GM21390 (cell line): Measurements from ENCODE around the gene TMEM229A.
A peak's percentile ranks its signal among the peaks of the same experiment; 100 is the strongest.
"Not testable (repeated sequence)": the region's sequence is repeated elsewhere in the genome, so short reads cannot be mapped to it uniquely, and the experiment has no call there.

Experiments used
- ATAC-seq: cut with Tn5 transposase; IDR thresholded peaks from one replicate; pipeline ENCODE4 v1.9.1; 2021; ENCODE audit not compliant: unreplicated experiment

Gene TMEM229A

GRCh38 chr7:124032369-124033094 lies at the start of gene TMEM229A:
TSS of gene TMEM229A (minus strand) at chr7:124033067. CDS start at chr7:124033003, 64 bp downstream.
- ATAC-seq: no peak

- ATAC-seq: not testable (repeated sequence)
Measured at GRCh38 chr7:124082234-124082633, 49.4 kb upstream of the TMEM229A start.

DNA sequence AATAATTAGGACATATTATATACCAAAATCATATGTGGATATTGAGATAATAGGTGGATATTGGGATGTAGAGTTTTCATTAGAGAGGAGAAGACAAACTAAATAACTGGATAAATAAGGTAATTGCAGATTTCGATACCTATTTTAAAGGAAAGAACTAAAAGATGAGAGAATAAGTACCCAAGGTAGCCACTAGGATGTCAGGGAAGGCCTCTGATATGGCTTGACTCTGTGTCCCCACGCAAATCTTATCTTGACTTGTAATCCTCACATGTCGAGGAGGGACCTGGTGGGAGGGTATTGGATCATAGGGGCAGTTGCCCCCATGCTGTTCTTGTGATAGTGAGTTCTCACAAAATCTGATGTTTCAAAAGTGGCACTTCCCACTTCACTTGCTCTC lies 44.7 kb upstream of the TMEM229A start:
- no peak for ATAC-seq

GRCh38 chr7:124076841-124077240 lies 44.0 kb upstream of the TMEM229A start:
- no peak for ATAC-seq

- no peak for ATAC-seq
Measured at GRCh38 chr7:124074007-124074406, 41.1 kb upstream of the TMEM229A start.

GRCh38 chr7:124073310-124073645 lies 40.4 kb upstream of the TMEM229A start:
- ATAC-seq: no peak

GRCh38 chr7:124072603-124073309 lies 39.9 kb upstream of the TMEM229A start:
- no peak for ATAC-seq

DNA sequence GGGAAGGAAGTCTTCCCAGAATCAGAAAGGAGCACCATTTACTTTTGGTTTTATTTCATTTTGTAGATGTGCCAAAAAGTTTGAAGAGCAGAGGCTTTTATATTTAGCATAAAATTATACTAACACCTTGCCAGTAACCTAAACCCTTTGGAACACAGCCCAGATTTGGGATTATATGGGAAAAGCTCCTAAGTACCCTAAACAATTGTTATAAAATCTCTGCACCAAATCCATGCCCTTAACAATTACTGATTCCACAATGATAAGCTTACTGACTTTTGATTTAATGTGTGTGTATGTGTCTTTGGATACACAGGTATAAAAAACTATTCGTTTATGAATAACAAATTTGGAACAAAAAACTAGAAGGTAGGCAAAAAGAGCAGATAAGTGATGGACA lies 39.0 kb upstream of the TMEM229A start:
- ATAC-seq: no peak

DNA sequence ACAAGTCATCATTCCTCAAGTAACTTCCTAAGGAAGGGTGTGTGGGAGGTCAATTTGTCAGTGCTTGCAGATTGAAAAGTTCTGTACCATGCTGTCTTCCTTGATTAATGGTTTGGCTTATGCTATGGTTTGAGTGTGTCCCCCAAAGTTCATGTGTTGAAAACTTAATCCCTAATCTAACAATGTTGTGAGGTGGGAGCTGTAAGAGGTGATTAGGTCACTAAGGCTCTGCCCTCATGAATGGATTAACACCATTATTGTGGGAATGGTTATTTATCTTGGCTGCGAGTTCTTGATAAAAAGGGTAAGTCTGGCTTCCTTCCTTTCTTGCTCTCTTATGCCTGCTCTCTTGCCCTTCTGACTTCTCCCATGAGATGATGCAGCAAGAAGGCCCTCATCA lies 29.3 kb upstream of the TMEM229A start:
- no peak for ATAC-seq

GRCh38 chr7:124060528-124060927 lies 27.7 kb upstream of the TMEM229A start:
- no peak for ATAC-seq

DNA sequence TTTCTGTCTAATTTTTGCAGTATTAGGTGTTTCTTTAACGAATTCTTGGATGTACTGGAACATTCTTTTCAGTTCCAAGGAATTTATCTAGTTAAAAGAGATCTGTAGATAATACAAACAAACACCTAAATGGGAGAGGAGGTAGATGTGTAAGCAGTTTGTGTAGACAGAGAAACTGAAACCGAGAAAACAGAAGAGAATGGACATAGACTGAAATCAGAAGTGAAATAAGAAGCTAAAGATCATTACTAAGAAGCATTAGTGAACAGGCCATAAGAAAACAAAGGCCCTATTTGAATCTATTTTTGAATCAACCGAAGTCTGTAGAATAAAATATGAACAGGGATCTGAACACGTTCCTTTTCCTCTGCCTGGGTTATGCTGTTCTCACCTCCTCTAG lies 26.5 kb upstream of the TMEM229A start:
- peak; percentile 100 for ATAC-seq

GRCh38 chr7:124058515-124058914 lies 25.6 kb upstream of the TMEM229A start:
- no peak for ATAC-seq

DNA sequence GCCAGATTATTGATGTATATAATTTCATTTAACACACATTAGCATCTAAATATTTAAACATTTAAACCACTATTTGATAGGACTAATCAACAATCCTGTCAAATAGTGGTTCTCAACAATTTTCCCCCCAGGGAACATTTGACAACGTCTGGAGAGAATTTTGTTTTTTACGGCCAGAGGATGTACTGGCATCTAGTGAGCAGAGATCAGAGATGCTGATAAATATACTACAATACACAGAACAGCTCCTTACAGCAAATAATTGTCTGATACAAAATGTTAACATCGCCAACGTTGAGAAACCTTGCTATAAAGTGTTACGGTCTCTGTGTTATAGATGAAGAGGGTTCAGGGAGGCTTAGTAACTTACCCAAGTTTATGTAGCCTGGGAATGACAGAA lies 25.0 kb upstream of the TMEM229A start:
- ATAC-seq: no peak

DNA sequence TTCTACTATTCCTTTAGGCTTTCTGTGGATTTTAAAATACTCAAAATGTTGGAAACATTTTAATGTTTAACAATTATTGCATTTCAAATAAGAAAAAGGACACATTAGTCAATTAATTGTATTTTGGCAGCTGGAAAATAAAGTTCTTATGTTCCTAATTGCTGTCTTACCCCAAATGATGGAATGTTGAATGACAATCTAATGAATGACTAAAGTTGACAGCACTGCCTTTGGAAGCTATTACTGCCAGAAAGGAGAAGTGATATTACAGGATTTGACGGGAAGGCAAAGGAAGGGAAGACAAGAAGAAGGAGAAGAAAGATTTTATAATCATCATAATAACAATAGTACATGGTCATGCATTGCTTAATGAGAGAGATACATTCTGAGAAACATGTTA lies 23.4 kb upstream of the TMEM229A start:
- ATAC-seq: no peak

DNA sequence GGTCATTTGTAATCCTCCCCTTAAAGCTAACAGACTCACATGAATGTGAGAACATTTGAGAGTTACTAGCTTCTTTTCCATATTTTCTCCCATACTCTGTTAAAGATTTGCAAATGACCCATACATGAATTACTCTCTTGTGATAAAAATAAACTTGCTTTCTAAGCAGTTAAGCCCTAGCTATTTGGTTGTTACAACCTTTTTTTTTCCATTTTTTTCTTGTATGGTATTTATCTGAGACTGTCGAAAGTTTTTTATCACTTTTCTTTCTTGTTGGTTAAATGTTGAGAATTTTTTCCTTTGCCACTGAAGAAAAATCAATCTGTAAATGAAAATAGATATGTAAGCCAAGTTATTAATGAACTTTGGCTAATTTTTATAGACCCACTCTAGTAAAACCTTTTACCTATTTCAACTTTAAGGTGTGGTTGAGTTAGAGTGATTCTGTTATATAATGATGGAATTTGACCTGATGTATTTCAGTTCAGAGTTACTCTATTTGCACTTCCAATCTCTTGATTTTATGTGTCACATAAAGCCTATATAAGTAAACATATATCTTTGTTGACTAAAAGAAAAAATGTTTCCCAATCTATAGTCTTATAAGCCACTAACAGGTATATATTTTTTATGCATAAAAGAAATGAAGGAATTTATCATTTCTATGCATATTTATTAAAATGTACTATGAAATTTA lies 19.0 kb upstream of the TMEM229A start:
- ATAC-seq: no peak

GRCh38 chr7:124042826-124043225 lies 10.0 kb upstream of the TMEM229A start:
- no peak for ATAC-seq

GRCh38 chr7:124041439-124041838 lies 8.6 kb upstream of the TMEM229A start:
- ATAC-seq: no peak

DNA sequence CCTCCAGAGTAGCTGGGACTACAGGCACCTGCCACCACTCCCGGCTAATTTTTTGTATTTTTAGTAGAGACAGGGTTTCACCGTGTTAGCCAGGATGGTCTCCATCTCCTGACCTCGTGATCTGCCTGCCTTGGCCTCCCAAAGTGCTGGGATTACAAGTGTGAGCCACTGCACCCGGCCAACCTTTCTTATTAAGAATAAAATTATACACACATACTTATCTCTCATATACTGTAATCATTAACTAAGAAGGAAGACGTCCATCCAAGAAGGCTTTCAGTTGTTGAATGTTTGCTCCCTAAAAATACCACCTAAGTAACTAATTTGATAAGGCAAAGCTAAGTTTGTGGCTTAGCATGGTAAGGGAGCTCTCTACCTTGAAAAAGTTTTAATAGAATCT lies 5.0 kb upstream of the TMEM229A start:
- ATAC-seq: not testable (repeated sequence)

DNA sequence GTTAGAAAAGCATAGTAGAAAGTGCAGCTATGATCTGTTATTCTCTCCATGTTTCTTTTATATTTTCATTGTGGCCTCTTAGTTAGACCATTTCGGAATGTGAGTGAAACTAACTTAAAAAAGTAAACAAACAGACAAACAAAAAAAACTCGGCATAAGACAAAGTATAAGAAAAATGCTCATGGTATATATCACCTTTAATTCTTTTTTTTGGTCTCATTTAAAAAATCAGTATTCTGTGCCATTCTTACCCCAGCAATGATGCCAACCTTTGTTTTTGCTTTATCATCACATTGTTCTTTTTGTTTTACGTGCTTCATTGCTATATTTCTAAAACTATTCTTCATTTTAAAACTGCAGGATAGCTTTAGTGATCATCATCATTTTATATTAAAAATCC lies 2.8 kb upstream of the TMEM229A start:
- no peak for ATAC-seq

GRCh38 chr7:124034754-124035100 lies 1.9 kb upstream of the TMEM229A start:
- no peak for ATAC-seq

GRCh38 chr7:124033807-124034753 lies 1.2 kb upstream of the TMEM229A start:
- no peak for ATAC-seq
